Measurements from ENCODE around the gene DET1. TPM values are rescaled to one million over a fixed set of nuclear protein-coding genes. Genes with fewer than 3 reads are reported as not detected.

The DET1 gene
- polyA plus RNA-seq, 1 of the 3 experiments (the other 2 are of a cell fraction) = 4.5 TPM

GRCh38 chr15:88482263-88482662 is 64.2 kb downstream of the DET1 start:
- Histone ChIP-seq H3K9ac (no peak overlapping the region), H3K27me3 (ENCODE audit: insufficient read depth) (no peaks in the 10 kb centered on the region), H3F3A (replicated peaks; ENCODE audit: insufficient read depth) (peaks cover 3% of the 10 kb centered on the region), H3K36me3 (replicated peaks in 1 of 2; ENCODE audit: control insufficient read depth in 1 of 2, insufficient read depth in 2 of 2, low read length in 1 of 2) (peaks cover 8 to 10% of the 10 kb centered on the region in 2 experiments), H4K20me1 (ENCODE audit: insufficient read depth) (no peaks in the 10 kb centered on the region), H3K4me2 (no peak overlapping the region), H3K9me2 (no peaks in the 10 kb centered on the region), H3K4me1 (ENCODE audit: control insufficient read depth in 1 of 2, insufficient read depth in 2 of 2, low read depth in 1 of 2, low read length in 1 of 2) (no peaks in the 10 kb centered on the region), H2AFZ (ENCODE audit: low read depth) (no peak overlapping the region), H3K79me2 (ENCODE audit: insufficient read depth) (no peaks in the 10 kb centered on the region), H3K27ac (ENCODE audit: low read depth in 2 of 2, low read length in 1 of 2) (no peak overlapping the region), H3K9me3 (no peaks in the 10 kb centered on the region), H3K4me3 (ENCODE audit: low read depth in 2 of 2, low read length in 1 of 2) (no peak overlapping the region)
- POLR2A ChIA-PET = no interaction called here
- CTCF ChIA-PET = interaction anchor here (1.0 to 1.3 kb wide), 2 partner anchors 90 to 132 kb away, joined by 3 to 4 read pairs; no protein-coding TSS in a partner anchor
- WGBS (ENCODE audit: low lambda C conversion rate) = 31% methylated on average over 1 of the region's 1 CpG
- no peak for DNase-seq
- TF ChIP-seq MXI1 (IDR thresholded peaks at IDR 0.05; ENCODE audit: low read depth, low read length) (no peak), IRF3 (IDR thresholded peaks at IDR 0.05; ENCODE audit: low read depth, low read length) (no peak), RAD21 (IDR thresholded peaks at IDR 0.05; ENCODE audit: low read length) (no peak), USF1 (IDR thresholded peaks at IDR 0.05; ENCODE audit: borderline replicate concordance, low read depth) (no peak), SMC3 (IDR thresholded peaks at IDR 0.05; ENCODE audit: low read depth, low read length) (no peak), NRF1 (IDR thresholded peaks at IDR 0.05; ENCODE audit: low read depth, low read length) (no peak), YY1 (IDR thresholded peaks at IDR 0.05; ENCODE audit: low read depth) (no peak), FOXJ3 (CRISPR knock-in tag; IDR thresholded peaks at IDR 0.05) (no peak), NFIC (IDR thresholded peaks at IDR 0.05; ENCODE audit: borderline replicate concordance) (no peak), CTCF (IDR thresholded peaks at IDR 0.05) (no peak), PBX3 (IDR thresholded peaks at IDR 0.05) (no peak), FOSL2 (IDR thresholded peaks at IDR 0.05; ENCODE audit: borderline replicate concordance, low read depth) (no peak), MEF2A (IDR thresholded peaks at IDR 0.05; ENCODE audit: borderline replicate concordance, low read depth) (no peak), USF2 (IDR thresholded peaks at IDR 0.05; ENCODE audit: borderline replicate concordance, low read depth, low read length) (no peak), ZBTB33 (IDR thresholded peaks at IDR 0.05; ENCODE audit: borderline replicate concordance, low read depth) (no peak), RCOR1 (IDR thresholded peaks at IDR 0.05; ENCODE audit: low read length) (no peak)
